GM12891 (cell line): ENCODE results near the gene AHRR.

Experiments
- POLR2A ChIP-seq: IDR thresholded peaks from 2 replicates; pipeline ENCODE4 v1.6.1; 2011; ENCODE audit warnings: low read depth, low read length, control low read depth
- POLR2AphosphoS5 ChIP-seq: IDR thresholded peaks from 2 replicates; pipeline ENCODE4 v1.6.1; 2011; ENCODE audit warnings: low read depth, low read length, control low read depth
- SPI1 ChIP-seq: IDR thresholded peaks from 2 replicates; pipeline ENCODE4 v1.6.1; 2011; ENCODE audit warnings: low read depth, low read length, control low read depth

- TF ChIP-seq POLR2A (no peak; the same call in 1 of the 2 replicates), POLR2AphosphoS5 (no peak; the same call in none of the 2 replicates), SPI1 (no peak)
Measured at GRCh38 chr5:431001-431710, 109.6 kb downstream of the AHRR start.
